ENCODE data around the gene PDP2. TPM values are rescaled to one million over a fixed set of nuclear protein-coding genes. Genes with fewer than 3 reads are reported as not detected.

Gene PDP2
- total RNA-seq, 1 experiment from 2014 or later, result 23.1 TPM

- H3K27ac ChIP-seq (ENCODE audit: insufficient read length, low read depth, low read length), result no peak overlapping the region
- no peak for TF ChIP-seq CTCF (conservative IDR thresholded peaks at IDR 0.05)
These were observed 48.1 kb upstream of the PDP2 start for GRCh38 chr16:66832190-66832589.

More at GRCh38 chr16:66832190-66832589, 48.1 kb upstream of the PDP2 start:
- Histone ChIP-seq H2BK5ac (ENCODE audit: insufficient read length, low read length) (no peak overlapping the region), H2BK12ac (ENCODE audit: insufficient read length, low read depth, low read length) (no peak overlapping the region), H3K27me3 (ENCODE audit: insufficient read depth, low read length) (no peaks in the 10 kb centered on the region), H3K18ac (ENCODE audit: insufficient read length, low read depth, low read length) (no peak overlapping the region), H2BK20ac (ENCODE audit: low read depth, low read length, poor library complexity, severe bottlenecking) (no peak overlapping the region), H3K14ac (ENCODE audit: insufficient read depth, low read length) (no peak overlapping the region), H4K20me1 (ENCODE audit: control insufficient read depth, insufficient read depth, insufficient read length) (no peaks in the 10 kb centered on the region), H4K8ac (replicated peaks; ENCODE audit: insufficient read length, low read depth, low read length) (no peak overlapping the region), H3K9me3 (ENCODE audit: control insufficient read depth, low read depth, low read length) (no peaks in the 10 kb centered on the region), H4K91ac (ENCODE audit: insufficient read length, low read depth, low read length) (no peak overlapping the region), H2BK15ac (ENCODE audit: low read depth, low read length) (no peak overlapping the region), H3K79me2 (ENCODE audit: insufficient read depth, low read length) (peaks cover 7% of the 10 kb centered on the region; the same call in 1 of the 2 replicates), H4K5ac (ENCODE audit: insufficient read length, low read depth, low read length) (no peak overlapping the region), H3K23ac (ENCODE audit: insufficient read length, low read depth, low read length) (no peak overlapping the region), H2AK5ac (ENCODE audit: insufficient read length, low read length) (no peak overlapping the region), H3K4ac (ENCODE audit: low read depth, low read length) (no peak overlapping the region), H3K4me2 (ENCODE audit: insufficient read depth, insufficient read length, low read length) (no peak overlapping the region), H2AFZ (ENCODE audit: low read length) (no peak overlapping the region), H3K56ac (ENCODE audit: insufficient read length, low read depth, low read length) (no peak overlapping the region), H3K79me1 (ENCODE audit: insufficient read depth, low read depth, low read length, poor library complexity, severe bottlenecking) (peaks cover 7% of the 10 kb centered on the region), H3K4me1 (ENCODE audit: insufficient read depth, low read length) (no peaks in the 10 kb centered on the region; the same call in 1 of the 2 replicates), H3K23me2 (ENCODE audit: insufficient read length, low read depth, low read length, poor library complexity, severe bottlenecking) (no peaks in the 10 kb centered on the region), H2BK120ac (ENCODE audit: low read depth, low read length, poor library complexity, severe bottlenecking) (no peak overlapping the region), H3K9ac (ENCODE audit: extremely low read depth, insufficient read length, low read length) (no peak overlapping the region), H3T11ph (ENCODE audit: low read length) (no peak overlapping the region)
- Mint-ChIP-seq H3K36me3 (ENCODE audit: insufficient read depth in 1 of 3, low read depth in 3 of 3) (peaks cover 9 to 11% (median 10%) of the 10 kb centered on the region in 3 experiments; a peak in 6 of 7 replicates), H3K9me3 (no peaks in the 10 kb centered on the region), H3K4me3 (no peak overlapping the region), H3K27me3 (ENCODE audit: low read depth) (peaks cover 14% of the 10 kb centered on the region), H3K4me1 (peaks cover 10 to 13% of the 10 kb centered on the region in 2 experiments), H3K27ac (no peak overlapping the region)
- no peak for DNase-seq
- WGBS (ENCODE audit: extremely low coverage, insufficient read length, low lambda C conversion rate), result no CpG with 5 or more reads among the region's 3 CpGs
